ENCODE measurements around the gene BMERB1. TPM values are rescaled to one million over a fixed set of nuclear protein-coding genes. Genes with fewer than 3 reads are reported as not detected.
A peak's percentile ranks its signal among the peaks of the same experiment; 100 is the strongest.

The BMERB1 gene
- total RNA-seq, 2 donors from 2014 or later = 22.3 to 30.7 TPM

DNA sequence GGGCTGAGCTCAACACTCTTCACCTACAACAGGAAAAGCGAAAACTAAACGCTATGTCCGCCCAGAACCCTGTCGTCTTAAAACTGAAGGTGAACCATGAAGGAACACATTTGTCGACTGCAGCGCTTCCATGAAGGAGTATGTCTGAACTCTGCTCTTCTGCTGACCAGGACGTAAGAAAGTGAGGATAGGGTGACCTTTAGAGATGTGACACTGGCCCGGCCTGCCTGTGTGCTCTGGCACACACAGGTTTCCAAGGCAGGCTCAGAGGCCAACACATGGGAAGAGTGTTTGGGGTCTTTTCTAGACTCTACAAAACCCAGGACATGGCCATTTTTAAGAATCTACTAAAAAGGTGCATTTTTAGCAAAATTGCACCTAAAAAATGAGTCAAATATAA, 187.5 kb downstream of the BMERB1 start:
- H3K27me3 Mint-ChIP-seq (ENCODE audit: low read depth) = no peaks in the 10 kb centered on the region
- DNase-seq = no peak
- H3K27ac Mint-ChIP-seq = peak overlapping the region; percentile 61
- H3K4me1 Mint-ChIP-seq (ENCODE audit: low read depth) = peaks cover 4% of the 10 kb centered on the region
- no peak for ATAC-seq (replicated peaks in 1 of 2)
- no peak overlapping the region for H3K4me3 Mint-ChIP-seq
- peaks cover 23 to 34% of the 10 kb centered on the region in 2 donors for H3K36me3 Mint-ChIP-seq (ENCODE audit: insufficient read depth in 2 of 2)
- H3K9me3 Mint-ChIP-seq = no peaks in the 10 kb centered on the region

DNA sequence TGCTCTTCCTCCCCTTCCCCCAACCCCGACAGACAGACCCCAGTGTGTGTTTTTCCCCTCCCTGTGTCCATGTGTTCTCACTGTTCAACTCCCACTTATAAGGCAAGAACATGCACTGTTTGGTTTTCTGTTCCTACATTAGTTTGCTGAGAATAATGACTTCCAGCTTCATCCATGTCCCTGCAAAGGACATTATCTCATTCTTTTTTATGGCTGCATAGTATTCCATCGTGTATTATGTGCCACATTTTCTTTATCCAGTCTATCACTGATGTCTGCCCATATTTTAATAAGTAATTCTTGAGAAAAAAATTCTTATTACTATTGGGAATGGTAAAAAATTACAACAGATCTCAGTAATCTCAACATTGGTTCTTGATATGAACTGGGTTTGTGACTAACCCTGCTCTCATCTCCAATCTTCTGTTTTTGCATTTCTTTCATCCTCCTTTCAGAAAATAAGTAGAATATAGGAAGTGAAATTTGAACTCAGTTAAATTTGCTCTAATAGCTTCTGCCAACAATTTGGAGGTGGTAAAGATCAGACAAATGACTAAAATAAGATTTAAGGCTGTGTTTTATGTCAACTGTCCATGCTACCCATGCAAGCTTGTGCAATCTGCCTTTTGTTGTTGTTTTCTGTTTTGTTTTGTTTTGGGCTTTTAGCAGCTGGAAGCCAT, 197.5 kb downstream of the BMERB1 start:
- DNase-seq (no peak), ATAC-seq (replicated peaks in 1 of 2) (no peak)
- no peaks in the 10 kb centered on the region for H3K27me3 Mint-ChIP-seq (ENCODE audit: low read depth)
- H3K9me3 Mint-ChIP-seq = no peaks in the 10 kb centered on the region
- H3K27ac Mint-ChIP-seq = peak overlapping the region; percentile 20
- peaks cover 32% of the 10 kb centered on the region for H3K4me1 Mint-ChIP-seq (ENCODE audit: low read depth)
- peaks cover 13 to 36% of the 10 kb centered on the region in 2 donors for H3K36me3 Mint-ChIP-seq (ENCODE audit: insufficient read depth in 2 of 2)
- H3K4me3 Mint-ChIP-seq = no peak overlapping the region

DNA sequence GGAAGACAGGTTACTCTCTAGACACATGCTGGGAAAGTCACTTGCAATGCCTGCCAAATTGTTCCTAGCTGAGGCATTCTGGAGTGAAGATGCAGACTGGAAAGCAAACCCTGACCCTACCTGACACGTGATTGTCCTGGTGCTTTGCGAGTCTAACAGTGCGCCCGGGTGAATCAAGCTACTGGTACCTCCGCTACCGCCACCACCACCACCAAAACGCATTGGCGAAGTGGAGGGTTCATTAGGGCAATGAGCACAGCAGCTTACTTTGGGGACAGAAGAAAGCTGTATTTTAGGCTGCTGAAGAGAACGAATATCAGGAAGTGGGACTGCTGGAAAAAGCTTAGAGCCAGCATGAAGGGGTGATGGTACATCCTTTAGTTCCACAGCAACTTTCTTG, 201.5 kb downstream of the BMERB1 start:
- ATAC-seq (replicated peaks in 1 of 2) (no peak), DNase-seq (no peak)
- Mint-ChIP-seq H3K4me3 (peak overlapping the region in 1 of 2 donors; percentile 93), H3K36me3 (ENCODE audit: insufficient read depth in 2 of 2) (peaks cover 22 to 49% of the 10 kb centered on the region in 2 donors), H3K27ac (peak overlapping the region; percentile 100), H3K27me3 (ENCODE audit: low read depth) (no peaks in the 10 kb centered on the region), H3K9me3 (no peaks in the 10 kb centered on the region), H3K4me1 (ENCODE audit: low read depth) (peaks cover 67% of the 10 kb centered on the region)

GRCh38 chr16:15636392-15636873, 202.0 kb downstream of the BMERB1 start:
- Mint-ChIP-seq H3K4me3 (peak overlapping the region; percentile 75 to 93), H3K27ac (peak overlapping the region; percentile 100), H3K36me3 (ENCODE audit: insufficient read depth in 2 of 2) (peaks cover 22 to 49% of the 10 kb centered on the region in 2 donors), H3K27me3 (ENCODE audit: low read depth) (no peaks in the 10 kb centered on the region), H3K9me3 (no peaks in the 10 kb centered on the region), H3K4me1 (ENCODE audit: low read depth) (peaks cover 72% of the 10 kb centered on the region)
- ATAC-seq (replicated peaks in 1 of 2) (peak; percentile 54 to 60), DNase-seq (peak in 1 of 2 donors; percentile 22)

Other genes with a start within 250 kb of the BMERB1 start
- 1 to 10 TPM in 1 of 2 donors, under 1 TPM in 1; 0.39 to 9.1 TPM for gene NPIPA5, start 56.3 kb upstream of the BMERB1 start, total RNA-seq
- under 1 TPM; 0.05 to 0.17 TPM for gene MPV17L, start 38.8 kb upstream of the BMERB1 start, total RNA-seq
- 10 to 100 TPM; 74.3 TPM for gene MARF1, start 208.6 kb downstream of the BMERB1 start, total RNA-seq
- gene NDE1, start 215.7 kb downstream of the BMERB1 start, total RNA-seq = 100 to 1,000 TPM; 106 to 122 TPM

All from activated T-cell treated with anti-CD3 and anti-CD28 coated beads, Interleukin-2, amount 50 U/mL, for 72 hours (primary cell).